H9 (cell line): Measurements from ENCODE around the gene ZBTB26. TPM values are rescaled to one million over a fixed set of nuclear protein-coding genes. Genes with fewer than 3 reads are reported as not detected.

Source experiments
- DNase-seq: peaks from one replicate; pipeline ENCODE4 v3.0.0-alpha.2; 2017
- H2AFZ ChIP-seq: one replicate; pipeline ENCODE4 v1.6.1; 2013; ENCODE audit warnings: mild to moderate bottlenecking, low read length, control low read depth, moderate library complexity
- H2AK5ac ChIP-seq: 2 replicates; pipeline ENCODE4 v1.6.1; 2013; ENCODE audit warnings: low read length, control low read depth, mixed read lengths; ENCODE audit not compliant: insufficient read length
- H2BK120ac ChIP-seq: one replicate; pipeline ENCODE4 v1.6.1; 2013; ENCODE audit warnings: low read depth, mild to moderate bottlenecking, low read length, control low read depth, inconsistent platforms; ENCODE audit not compliant: poor library complexity, severe bottlenecking
- H2BK12ac ChIP-seq: 2 replicates; pipeline ENCODE4 v1.6.1; 2013; ENCODE audit warnings: low read length, control low read depth, mixed read lengths, low read depth; ENCODE audit not compliant: insufficient read length
- H2BK15ac ChIP-seq: 2 replicates; pipeline ENCODE4 v1.6.1; 2013; ENCODE audit warnings: low read depth, low read length, control low read depth
- H2BK20ac ChIP-seq: one replicate; pipeline ENCODE4 v1.6.1; 2013; ENCODE audit warnings: low read depth, mild to moderate bottlenecking, low read length, control low read depth, inconsistent platforms; ENCODE audit not compliant: poor library complexity, severe bottlenecking
- H2BK5ac ChIP-seq: 2 replicates; pipeline ENCODE4 v1.6.1; 2013; ENCODE audit warnings: low read length, control low read depth, mixed read lengths; ENCODE audit not compliant: insufficient read length
- H3K14ac ChIP-seq: 2 replicates; pipeline ENCODE4 v1.6.1; 2013; ENCODE audit warnings: low read length, control low read depth; ENCODE audit not compliant: insufficient read depth
- H3K18ac ChIP-seq: 2 replicates; pipeline ENCODE4 v1.6.1; 2013; ENCODE audit warnings: low read depth, mild to moderate bottlenecking, mixed read lengths, low read length, control low read depth; ENCODE audit not compliant: insufficient read length
- H3K23ac ChIP-seq: 2 replicates; pipeline ENCODE4 v1.6.1; 2013; ENCODE audit warnings: low read length, control low read depth, mixed read lengths, low read depth; ENCODE audit not compliant: insufficient read length
- H3K23me2 ChIP-seq: 2 replicates; pipeline ENCODE4 v1.6.1; 2013; ENCODE audit warnings: low read depth, mild to moderate bottlenecking, mixed read lengths, low read length, control low read depth; ENCODE audit not compliant: insufficient read length, poor library complexity, severe bottlenecking
- H3K27ac ChIP-seq: 2 replicates; pipeline ENCODE4 v1.5.1; 2013; ENCODE audit warnings: low read length, control low read depth, mixed read lengths, low read depth; ENCODE audit not compliant: insufficient read length
- H3K27me3 ChIP-seq: 2 replicates; pipeline ENCODE4 v1.6.1; 2013; ENCODE audit warnings: low read length, control low read depth, inconsistent platforms; ENCODE audit not compliant: insufficient read depth
- H3K4ac ChIP-seq: 2 replicates; pipeline ENCODE4 v1.6.1; 2013; ENCODE audit warnings: low read depth, mild to moderate bottlenecking, control low read depth, inconsistent platforms, low read length, moderate library complexity
- H3K4me1 ChIP-seq: 2 replicates; pipeline ENCODE4 v1.6.1; 2013; ENCODE audit warnings: low read length, control low read depth, inconsistent platforms; ENCODE audit not compliant: insufficient read depth
- H3K4me2 ChIP-seq: 2 replicates; pipeline ENCODE4 v1.6.1; 2013; ENCODE audit warnings: low read length, control low read depth, mixed read lengths; ENCODE audit not compliant: insufficient read length, insufficient read depth
- H3K56ac ChIP-seq: 2 replicates; pipeline ENCODE4 v1.6.1; 2013; ENCODE audit warnings: low read depth, mild to moderate bottlenecking, mixed read lengths, low read length, control low read depth; ENCODE audit not compliant: insufficient read length
- H3K79me1 ChIP-seq: 2 replicates; pipeline ENCODE4 v1.6.1; 2013; ENCODE audit warnings: low read depth, mild to moderate bottlenecking, moderate library complexity, low read length, control low read depth, inconsistent platforms; ENCODE audit not compliant: insufficient read depth, poor library complexity, severe bottlenecking
- H3K79me2 ChIP-seq: 2 replicates; pipeline ENCODE4 v1.6.1; 2013; ENCODE audit warnings: low read length, control low read depth, inconsistent platforms; ENCODE audit not compliant: insufficient read depth
- H3K9ac ChIP-seq: 2 replicates; pipeline ENCODE4 v1.6.1; 2013; ENCODE audit warnings: low read length, control low read depth, mixed read lengths; ENCODE audit not compliant: insufficient read length; ENCODE audit errors: extremely low read depth
- H3K9me3 ChIP-seq: one replicate; pipeline ENCODE4 v1.6.1; 2013; ENCODE audit warnings: low read depth, low read length, inconsistent platforms; ENCODE audit not compliant: control insufficient read depth
- H3T11ph ChIP-seq: one replicate; pipeline ENCODE4 v1.6.1; 2013; ENCODE audit warnings: mild to moderate bottlenecking, low read length, control low read depth, inconsistent platforms
- H4K20me1 ChIP-seq: one replicate; pipeline ENCODE4 v1.6.1; 2013; ENCODE audit not compliant: control insufficient read depth, insufficient read length, insufficient read depth
- H4K5ac ChIP-seq: 2 replicates; pipeline ENCODE4 v1.6.1; 2013; ENCODE audit warnings: low read depth, mild to moderate bottlenecking, mixed read lengths, low read length, control low read depth; ENCODE audit not compliant: insufficient read length
- H4K8ac ChIP-seq: replicated peaks from 2 replicates; pipeline ENCODE4 v1.6.1; 2013; ENCODE audit warnings: low read length, control low read depth, mixed read lengths, low read depth; ENCODE audit not compliant: insufficient read length
- H4K91ac ChIP-seq: 2 replicates; pipeline ENCODE4 v1.6.1; 2013; ENCODE audit warnings: low read depth, mild to moderate bottlenecking, moderate library complexity, mixed read lengths, low read length, control low read depth; ENCODE audit not compliant: insufficient read length
- H3K27ac Mint-ChIP-seq, 3 experiments: 2 replicates in 2 of 3; 3 replicates in 1 of 3; pipeline ENCODE4 v1.8.0; 2020 to 2021; ENCODE audit warnings: mixed read lengths in 3 of 3, mild to moderate bottlenecking in 1 of 3, moderate library complexity in 1 of 3
- H3K27me3 Mint-ChIP-seq: 2 replicates; pipeline ENCODE4 v1.8.0; 2021; ENCODE audit warnings: low read depth, mild to moderate bottlenecking, moderate library complexity, mixed read lengths
- H3K36me3 Mint-ChIP-seq, 3 experiments: 2 replicates in 2 of 3; 3 replicates in 1 of 3; pipeline ENCODE4 v1.8.0; 2020 to 2021; ENCODE audit warnings: low read depth in 3 of 3, mixed read lengths in 3 of 3; ENCODE audit not compliant: insufficient read depth in 1 of 3
- H3K4me1 Mint-ChIP-seq, 2 experiments: 2 replicates each; pipeline ENCODE4 v1.8.0; 2020; ENCODE audit warnings: mixed read lengths in 2 of 2
- H3K4me3 Mint-ChIP-seq, 2 experiments: 2 replicates in 1 of 2; 3 replicates in 1 of 2; pipeline ENCODE4 v1.8.0; 2020 to 2021; ENCODE audit warnings: mild to moderate bottlenecking in 2 of 2, mixed read lengths in 2 of 2, moderate library complexity in 1 of 2
- H3K9me3 Mint-ChIP-seq, 2 experiments: 2 replicates in 1 of 2; 3 replicates in 1 of 2; pipeline ENCODE4 v1.8.0; 2020; ENCODE audit warnings: mild to moderate bottlenecking in 2 of 2, mixed read lengths in 2 of 2, moderate library complexity in 1 of 2
- WGBS: extraction: QIAGEN DNeasy Blood & Tissue Kit; methylation state at CpG from one replicate; pipeline ENCODE4 v1.1.7; 2013; ENCODE audit warnings: missing lambda C conversion rate, low lambda C conversion rate, mixed read lengths; ENCODE audit not compliant: insufficient read length; ENCODE audit errors: extremely low coverage; 5-methylcytosine and 5-hydroxymethylcytosine counted together
- total RNA-seq: library from RNA; stranded (reverse); gene quantifications from 2 replicates; pipeline ENCODE4 v1.2.1, GENCODE V29; 2021
- TF ChIP-seq, protein P1 (sequence below): fragments of 200-600 bp; sonication (generic); conservative IDR thresholded peaks from 3 replicates; pipeline ENCODE4 v1.8.0; 2021; ENCODE audit warnings: antibody characterized with exemption, mild to moderate bottlenecking

ZBTB26 gene
- total RNA-seq, 1 experiment from 2014 or later = 5.8 TPM

DNA sequence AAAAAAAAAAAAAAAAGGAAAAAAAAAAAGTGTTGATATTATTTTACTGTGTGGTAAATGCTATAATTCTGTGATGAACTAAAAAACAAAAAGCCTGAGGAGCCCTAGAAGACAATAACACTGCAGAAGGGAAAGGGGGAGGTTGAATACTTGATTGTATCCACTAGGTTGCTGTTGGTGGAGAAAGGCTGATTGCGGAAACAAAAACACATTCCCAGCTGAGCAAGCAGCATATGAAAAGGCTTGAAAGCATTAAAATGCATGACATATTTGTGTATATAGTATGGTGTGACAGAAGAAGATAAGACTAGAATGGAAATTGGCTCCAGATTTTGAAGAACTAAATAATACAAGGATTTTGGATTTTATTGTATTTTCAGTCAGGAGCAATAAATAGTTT lies 18.4 kb upstream of the ZBTB26 start:
- no peak overlapping the region for H3K56ac ChIP-seq
- H2AFZ ChIP-seq = no peak overlapping the region
- no peak overlapping the region for H4K8ac ChIP-seq
- Mint-ChIP-seq H3K27ac (peak overlapping the region in 1 of 3 experiments; percentile 37; a peak in 2 of 7 replicates), H3K4me1 (peaks cover 20 to 50% of the 10 kb centered on the region in 2 experiments), H3K9me3 (no peaks in the 10 kb centered on the region), H3K36me3 (peaks cover 0 to 4% (median 0%) of the 10 kb centered on the region in 3 experiments; a peak in 3 of 7 replicates), H3K4me3 (no peak overlapping the region; a peak in 1 of 5 replicates), H3K27me3 (no peaks in the 10 kb centered on the region)
- H3K27ac ChIP-seq = no peak overlapping the region
- peaks cover 30% of the 10 kb centered on the region for H3K79me2 ChIP-seq
- H3K18ac ChIP-seq = no peak overlapping the region
- no peak overlapping the region for H2BK12ac ChIP-seq
- no peak for DNase-seq
- no peak overlapping the region for H2BK5ac ChIP-seq
- H3K9ac ChIP-seq = no peak overlapping the region
- no peaks in the 10 kb centered on the region for H4K20me1 ChIP-seq
- no peaks in the 10 kb centered on the region for H3K9me3 ChIP-seq
- H3K23me2 ChIP-seq = no peaks in the 10 kb centered on the region
- TF ChIP-seq, protein P1, sequence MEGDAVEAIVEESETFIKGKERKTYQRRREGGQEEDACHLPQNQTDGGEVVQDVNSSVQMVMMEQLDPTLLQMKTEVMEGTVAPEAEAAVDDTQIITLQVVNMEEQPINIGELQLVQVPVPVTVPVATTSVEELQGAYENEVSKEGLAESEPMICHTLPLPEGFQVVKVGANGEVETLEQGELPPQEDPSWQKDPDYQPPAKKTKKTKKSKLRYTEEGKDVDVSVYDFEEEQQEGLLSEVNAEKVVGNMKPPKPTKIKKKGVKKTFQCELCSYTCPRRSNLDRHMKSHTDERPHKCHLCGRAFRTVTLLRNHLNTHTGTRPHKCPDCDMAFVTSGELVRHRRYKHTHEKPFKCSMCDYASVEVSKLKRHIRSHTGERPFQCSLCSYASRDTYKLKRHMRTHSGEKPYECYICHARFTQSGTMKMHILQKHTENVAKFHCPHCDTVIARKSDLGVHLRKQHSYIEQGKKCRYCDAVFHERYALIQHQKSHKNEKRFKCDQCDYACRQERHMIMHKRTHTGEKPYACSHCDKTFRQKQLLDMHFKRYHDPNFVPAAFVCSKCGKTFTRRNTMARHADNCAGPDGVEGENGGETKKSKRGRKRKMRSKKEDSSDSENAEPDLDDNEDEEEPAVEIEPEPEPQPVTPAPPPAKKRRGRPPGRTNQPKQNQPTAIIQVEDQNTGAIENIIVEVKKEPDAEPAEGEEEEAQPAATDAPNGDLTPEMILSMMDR = no peak
- no peak overlapping the region for H4K5ac ChIP-seq
- no peak overlapping the region for H2BK120ac ChIP-seq
- H3K4me2 ChIP-seq = no peak overlapping the region
- no peak overlapping the region for H3T11ph ChIP-seq
- H2BK15ac ChIP-seq = no peak overlapping the region
- H3K23ac ChIP-seq = no peak overlapping the region
- no CpG with 5 or more reads among the region's 1 CpG for WGBS
- H3K4me1 ChIP-seq = no peaks in the 10 kb centered on the region
- no peak overlapping the region for H3K4ac ChIP-seq
- no peak overlapping the region for H4K91ac ChIP-seq
- no peak overlapping the region for H2BK20ac ChIP-seq
- peaks cover 9% of the 10 kb centered on the region for H3K79me1 ChIP-seq
- no peak overlapping the region for H3K14ac ChIP-seq
- no peak overlapping the region for H2AK5ac ChIP-seq
- H3K27me3 ChIP-seq = no peaks in the 10 kb centered on the region
